ENCODE measurements around the gene GNAI2. TPM values are rescaled to one million over a fixed set of nuclear protein-coding genes. Genes with fewer than 3 reads are reported as not detected.

The GNAI2 gene
- polyA plus RNA-seq, 3 donors: 914 to 1,492 (median 1,165) TPM

- H4K20me1 ChIP-seq (ENCODE audit: insufficient read depth, low read length): no peaks in the 10 kb centered on the region
- peaks cover 14 to 19% (median 16%) of the 10 kb centered on the region in 3 donors for H3K27me3 Mint-ChIP-seq (ENCODE audit: low read depth in 3 of 3)
- WGBS (ENCODE audit: insufficient coverage): 100% methylated on average over 1 of the region's 2 CpGs
- H3K4me3 Mint-ChIP-seq: no peak overlapping the region
- no peak overlapping the region for H3K27ac Mint-ChIP-seq
- no peaks in the 10 kb centered on the region for H3K36me3 Mint-ChIP-seq
- no peaks in the 10 kb centered on the region for H3K4me1 Mint-ChIP-seq
- H3K4me2 ChIP-seq (replicated peaks; ENCODE audit: extremely low read depth, low read length, poor library complexity, severe bottlenecking): no peak overlapping the region
- H2AFZ ChIP-seq (ENCODE audit: insufficient read depth, low read depth, low read length, poor library complexity, severe bottlenecking): no peak overlapping the region
- H3K79me2 ChIP-seq (ENCODE audit: insufficient read depth, low read length): no peaks in the 10 kb centered on the region
- no peaks in the 10 kb centered on the region for H3K36me3 ChIP-seq (replicated peaks in 1 of 2; ENCODE audit: control insufficient read depth in 1 of 2, insufficient read depth in 2 of 2, low read length in 2 of 2)
- H3K9me3 Mint-ChIP-seq: no peaks in the 10 kb centered on the region
- intact Hi-C loops (cut with micrococcal nuclease): no loop called here
- H3K27ac ChIP-seq (ENCODE audit: low read depth in 1 of 2, low read length in 2 of 2): no peak overlapping the region
- TF ChIP-seq CTCF (IDR thresholded peaks at IDR 0.05): no peak
- peaks cover 0 to under 1% of the 10 kb centered on the region in 2 donors for H3K9me3 ChIP-seq (replicated peaks in 1 of 2; ENCODE audit: control insufficient read depth in 1 of 2, insufficient read depth in 1 of 2, low read length in 2 of 2)
- H3K4me1 ChIP-seq (ENCODE audit: control insufficient read depth in 1 of 2, insufficient read depth in 2 of 2, low read length in 2 of 2): no peaks in the 10 kb centered on the region
- no peak overlapping the region for H3K9ac ChIP-seq (ENCODE audit: insufficient read depth, low read length, poor library complexity, severe bottlenecking)
- H3K4me3 ChIP-seq (replicated peaks in 1 of 3; ENCODE audit: low read depth in 2 of 3, low read length in 3 of 3): no peak overlapping the region
- DNase-seq: no peak
- peaks cover 0 to 6% of the 10 kb centered on the region in 2 donors for H3K27me3 ChIP-seq (ENCODE audit: control insufficient read depth in 2 of 2, insufficient read depth in 2 of 2, low read length in 2 of 2)
Measured at GRCh38 chr3:50211930-50212329, 24.1 kb upstream of the GNAI2 start.

DNA sequence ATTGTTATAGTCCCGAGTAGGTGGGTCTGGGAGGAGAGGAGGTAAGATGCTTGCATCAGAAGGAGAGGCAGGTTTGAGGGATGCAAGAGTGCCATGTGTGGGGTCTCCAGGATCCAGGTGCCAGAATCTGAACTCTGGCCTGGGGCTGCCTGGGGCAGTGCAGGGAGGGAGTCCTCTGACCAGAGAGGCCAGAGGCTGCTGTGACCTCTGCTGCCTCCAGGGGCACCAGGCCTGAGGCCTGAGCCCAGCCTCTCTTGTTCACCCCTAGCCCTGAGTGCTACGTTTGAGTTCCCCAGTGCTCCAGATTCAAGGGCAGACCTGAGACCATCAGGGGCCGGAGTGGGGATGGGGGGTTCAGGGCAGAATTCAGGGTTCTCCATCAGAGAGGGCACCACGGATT is 23.5 kb upstream of the GNAI2 start:
- no peaks in the 10 kb centered on the region for H3K9me3 ChIP-seq (replicated peaks in 1 of 2; ENCODE audit: control insufficient read depth in 1 of 2, insufficient read depth in 1 of 2, low read length in 2 of 2)
- H4K20me1 ChIP-seq (ENCODE audit: insufficient read depth, low read length): no peaks in the 10 kb centered on the region
- no peaks in the 10 kb centered on the region for H3K79me2 ChIP-seq (ENCODE audit: insufficient read depth, low read length)
- no peak for TF ChIP-seq CTCF (IDR thresholded peaks at IDR 0.05)
- no peak overlapping the region for H3K4me3 ChIP-seq (replicated peaks in 1 of 3; ENCODE audit: low read depth in 2 of 3, low read length in 3 of 3)
- H3K27me3 ChIP-seq (ENCODE audit: control insufficient read depth in 2 of 2, insufficient read depth in 2 of 2, low read length in 2 of 2): peaks cover 0 to 2% of the 10 kb centered on the region in 2 donors
- no peaks in the 10 kb centered on the region for H3K36me3 ChIP-seq (replicated peaks in 1 of 2; ENCODE audit: control insufficient read depth in 1 of 2, insufficient read depth in 2 of 2, low read length in 2 of 2)
- no peaks in the 10 kb centered on the region for H3K4me1 ChIP-seq (ENCODE audit: control insufficient read depth in 1 of 2, insufficient read depth in 2 of 2, low read length in 2 of 2)
- Mint-ChIP-seq H3K4me3 (no peak overlapping the region), H3K27me3 (ENCODE audit: low read depth in 3 of 3) (peaks cover 10 to 16% (median 11%) of the 10 kb centered on the region in 3 donors), H3K36me3 (no peaks in the 10 kb centered on the region), H3K9me3 (no peaks in the 10 kb centered on the region), H3K27ac (no peak overlapping the region), H3K4me1 (no peaks in the 10 kb centered on the region)
- no peak overlapping the region for H3K4me2 ChIP-seq (replicated peaks; ENCODE audit: extremely low read depth, low read length, poor library complexity, severe bottlenecking)
- intact Hi-C loops (cut with micrococcal nuclease): no loop called here
- DNase-seq: no peak
- no peak overlapping the region for H3K9ac ChIP-seq (ENCODE audit: insufficient read depth, low read length, poor library complexity, severe bottlenecking)
- no peak overlapping the region for H2AFZ ChIP-seq (ENCODE audit: insufficient read depth, low read depth, low read length, poor library complexity, severe bottlenecking)
- H3K27ac ChIP-seq (ENCODE audit: low read depth in 1 of 2, low read length in 2 of 2): no peak overlapping the region
- WGBS (ENCODE audit: insufficient coverage): 90% methylated on average over 3 of the region's 4 CpGs
